NCI-H2171 treated with DMSO at 0.1 percent for 48 hours (cell line): ENCODE measurements around the gene CEP19.

Experiments
- DNase-seq: peaks from one replicate; lab custom pipeline; 2025; lab: John Stamatoyannopoulos, UW

The CEP19 gene

GRCh38 chr3:196708467-196708866 lies 3.6 kb downstream of the CEP19 start:
- DNase-seq: no peak

GRCh38 chr3:196707566-196707965 lies 4.5 kb downstream of the CEP19 start:
- DNase-seq: no peak

GRCh38 chr3:196706731-196707130 lies 5.3 kb downstream of the CEP19 start:
- DNase-seq: no peak

- no peak for DNase-seq
Measured at GRCh38 chr3:196706327-196706726, 5.7 kb downstream of the CEP19 start.

GRCh38 chr3:196700801-196701200 lies 11.2 kb downstream of the CEP19 start:
- no peak for DNase-seq

GRCh38 chr3:196699749-196700148 lies 12.3 kb downstream of the CEP19 start:
- no peak for DNase-seq

- DNase-seq: no peak
Measured at GRCh38 chr3:196697270-196697669, 14.8 kb downstream of the CEP19 start.

- DNase-seq: no peak
Measured at GRCh38 chr3:196695849-196696226, 16.2 kb downstream of the CEP19 start.

GRCh38 chr3:196694941-196695848 lies 16.9 kb downstream of the CEP19 start:
- DNase-seq: no peak

- DNase-seq: peak; percentile 17
Measured at GRCh38 chr3:196694202-196694638, 17.8 kb downstream of the CEP19 start.

GRCh38 chr3:196691386-196691785 lies 20.7 kb downstream of the CEP19 start:
- DNase-seq: no peak

GRCh38 chr3:196689941-196690660 lies 21.9 kb downstream of the CEP19 start:
- DNase-seq: no peak

GRCh38 chr3:196688349-196688748 lies 23.7 kb downstream of the CEP19 start:
- peak; percentile 3 for DNase-seq

GRCh38 chr3:196686436-196686835 lies 25.6 kb downstream of the CEP19 start:
- DNase-seq: peak; percentile 36

GRCh38 chr3:196684548-196685407 lies 27.3 kb downstream of the CEP19 start:
- peak; percentile 43 for DNase-seq

- DNase-seq: no peak
Measured at GRCh38 chr3:196677931-196678330, 34.1 kb downstream of the CEP19 start.

GRCh38 chr3:196677353-196677752 lies 34.7 kb downstream of the CEP19 start:
- DNase-seq: no peak

- DNase-seq: no peak
Measured at GRCh38 chr3:196673632-196674031, 38.4 kb downstream of the CEP19 start.

GRCh38 chr3:196670339-196670738 lies 41.7 kb downstream of the CEP19 start:
- no peak for DNase-seq

- DNase-seq: no peak
Measured at GRCh38 chr3:196667056-196667825, 44.8 kb downstream of the CEP19 start.
